Measurements from ENCODE around the gene MYO1A.

GRCh38 chr12:57099047-57099714 is 49.3 kb upstream of the MYO1A start:
- TF ChIP-seq CTCF (IDR thresholded peaks at IDR 0.05) (no peak), ZFX (IDR thresholded peaks at IDR 0.05; ENCODE audit: borderline replicate concordance) (no peak)

Measured in 22Rv1 (cell line).